CD4-positive, alpha-beta memory T cell (primary cell): ENCODE data around the gene DHRS13. TPM values are rescaled to one million over a fixed set of nuclear protein-coding genes. Genes with fewer than 3 reads are reported as not detected.
A peak's percentile ranks its signal among the peaks of the same experiment; 100 is the strongest.

Source experiments
- CTCF ChIA-PET: fragments of 350-600 bp; sonication (Branson Sonifier 250); formaldehyde crosslinking; loops from one replicate; lab custom pipeline; 2021; ENCODE audit warnings: inconsistent platforms; ENCODE audit not compliant: partially characterized antibody; lab: Charles Lee
- POLR2A ChIA-PET: fragments of 350-600 bp; sonication (Branson Sonifier 250); formaldehyde crosslinking; loops from one replicate; lab custom pipeline; 2021; ENCODE audit not compliant: partially characterized antibody; lab: Charles Lee
- DNase-seq, 5 donors: peaks; one replicate each; pipeline versions ENCODE4 v3.0.0 to v3.0.0-alpha.2; 2020 to 2022; ENCODE audit warnings: mixed read lengths in 1 of 5
- H3K27ac ChIP-seq: one replicate; pipeline ENCODE4 v1.7.0; 2013; ENCODE audit warnings: low read depth, low read length
- H3K27me3 ChIP-seq: 2 replicates; pipeline ENCODE4 v1.7.0; 2013; ENCODE audit warnings: mild to moderate bottlenecking, low read length, moderate library complexity; ENCODE audit not compliant: insufficient read depth
- H3K36me3 ChIP-seq: 2 replicates; pipeline ENCODE4 v1.7.0; 2013; ENCODE audit warnings: mild to moderate bottlenecking, low read length, moderate library complexity; ENCODE audit not compliant: insufficient read depth
- H3K4me1 ChIP-seq: 2 replicates; pipeline ENCODE4 v1.7.0; 2013; ENCODE audit warnings: mild to moderate bottlenecking, low read length, moderate library complexity; ENCODE audit not compliant: insufficient read depth
- H3K4me3 ChIP-seq, 2 donors: one replicate each; pipeline ENCODE4 v1.7.0; 2013; ENCODE audit warnings: low read length in 2 of 2, mild to moderate bottlenecking in 1 of 2
- H3K9me3 ChIP-seq, 2 donors: one replicate each; pipeline ENCODE4 v1.7.0; 2013; ENCODE audit warnings: low read length in 2 of 2, control low read depth in 1 of 2; ENCODE audit not compliant: control insufficient read depth in 1 of 2
- H3K27ac Mint-ChIP-seq, 7 donors: one replicate each; pipeline ENCODE4 v1.8.0; 2020 to 2021; ENCODE audit warnings: mixed read lengths in 7 of 7, mild to moderate bottlenecking in 6 of 7, inconsistent platforms in 3 of 7, moderate library complexity in 3 of 7
- H3K27me3 Mint-ChIP-seq, 2 donors: one replicate each; pipeline ENCODE4 v1.8.0; 2020 to 2021; ENCODE audit warnings: mixed read lengths in 2 of 2
- H3K36me3 Mint-ChIP-seq, 2 donors: one replicate each; pipeline ENCODE4 v1.8.0; 2020 to 2021; ENCODE audit warnings: mixed read lengths in 2 of 2, inconsistent platforms in 1 of 2, mild to moderate bottlenecking in 1 of 2
- H3K4me1 Mint-ChIP-seq, 4 donors: one replicate each; pipeline ENCODE4 v1.8.0; 2020 to 2021; ENCODE audit warnings: mixed read lengths in 4 of 4, mild to moderate bottlenecking in 1 of 4
- H3K4me3 Mint-ChIP-seq, 8 donors: one replicate each; pipeline ENCODE4 v1.8.0; 2020 to 2021; ENCODE audit warnings: mixed read lengths in 8 of 8, mild to moderate bottlenecking in 7 of 8, moderate library complexity in 6 of 8, inconsistent platforms in 3 of 8
- H3K9me3 Mint-ChIP-seq, 8 donors: one replicate each; pipeline ENCODE4 v1.8.0; 2020 to 2021; ENCODE audit warnings: mixed read lengths in 8 of 8, mild to moderate bottlenecking in 5 of 8, inconsistent platforms in 3 of 8, moderate library complexity in 1 of 8
- intact Hi-C: fragments of 100-400 bp; cut with micrococcal nuclease; formaldehyde crosslinking; loops from one replicate; pipeline ENCODE4 v1.15.1; 2023
- polyA plus RNA-seq, 2 donors: library from polyadenylated mRNA; unstranded; fragments of 300-500 nt; fragmentation: Illumina TruSeq; gene quantifications; one replicate each; pipeline ENCODE4 v1.2.3, GENCODE V29; 2021
- total RNA-seq, 2 experiments: library from RNA; stranded (reverse); gene quantifications; one replicate each; pipeline ENCODE4 v1.2.3, GENCODE V29; 2021

DHRS13 gene
- total and polyA plus RNA-seq, 4 experiments from 2014 or later: 15.1 to 49.6 (median 32.1) TPM

DNA sequence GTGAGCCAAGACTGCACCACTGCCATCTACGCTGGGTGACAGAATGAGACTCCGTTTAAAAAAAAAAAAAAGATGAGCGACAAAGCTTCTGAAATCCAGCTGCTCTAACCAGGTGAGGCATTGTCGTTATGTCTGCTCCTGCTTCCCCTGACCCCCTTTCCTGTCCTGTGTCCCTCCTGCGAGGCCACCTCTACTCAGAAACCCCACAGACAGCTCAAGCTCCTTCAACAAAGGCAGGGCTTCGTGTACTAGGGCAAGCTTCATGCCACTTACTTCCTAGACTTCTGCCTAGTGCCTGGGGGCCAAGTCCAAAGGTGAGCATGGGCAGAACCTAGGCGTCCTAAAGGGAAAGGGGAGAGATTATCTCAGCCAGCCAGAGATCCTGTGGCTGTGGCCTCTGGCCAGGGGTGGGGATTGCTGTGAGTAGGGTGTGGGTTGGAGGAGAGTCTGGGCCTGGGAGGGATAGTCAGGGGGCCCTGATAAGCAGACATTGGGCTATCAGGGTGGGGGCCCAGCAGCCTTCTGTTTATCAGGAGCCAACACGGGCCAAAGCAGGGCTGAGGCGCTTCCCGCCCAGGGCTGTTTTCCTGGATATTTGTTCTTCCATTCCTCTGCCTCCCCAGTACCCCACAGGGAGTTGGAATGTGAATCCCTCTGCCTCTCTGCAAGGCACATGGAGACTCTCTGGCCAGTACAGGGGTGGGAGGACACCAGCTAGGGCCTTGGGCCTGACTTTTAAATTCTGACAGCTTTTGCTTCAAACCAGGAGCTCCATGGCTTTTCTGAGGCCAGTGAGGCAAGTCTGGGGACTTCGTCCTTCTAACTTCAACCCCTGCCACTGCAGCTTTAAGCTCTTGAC, 37.7 kb downstream of the DHRS13 start:
- Mint-ChIP-seq H3K9me3 (no peaks in the 10 kb centered on the region), H3K4me3 (no peak overlapping the region), H3K4me1 (peaks cover 0 to 2% (median 0%) of the 10 kb centered on the region in 4 donors), H3K27ac (no peak overlapping the region), H3K36me3 (peaks cover 10 to 18% of the 10 kb centered on the region in 2 donors), H3K27me3 (no peaks in the 10 kb centered on the region)
- ChIA-PET POLR2A (interaction anchor here (0.9 kb wide), 1 partner anchor 27 kb away, joined by 3 read pairs; no protein-coding TSS in a partner anchor), CTCF (interaction anchor here (0.6 to 1.4 kb wide), 2 partner anchors 16 to 86 kb away, joined by 3 to 6 read pairs; no protein-coding TSS in a partner anchor)
- Histone ChIP-seq H3K4me1 (no peaks in the 10 kb centered on the region), H3K4me3 (no peak overlapping the region), H3K27me3 (no peaks in the 10 kb centered on the region), H3K27ac (no peak overlapping the region), H3K9me3 (no peaks in the 10 kb centered on the region), H3K36me3 (peaks cover 4% of the 10 kb centered on the region)
- no peak for DNase-seq
- intact Hi-C loops: no loop called here

DNA sequence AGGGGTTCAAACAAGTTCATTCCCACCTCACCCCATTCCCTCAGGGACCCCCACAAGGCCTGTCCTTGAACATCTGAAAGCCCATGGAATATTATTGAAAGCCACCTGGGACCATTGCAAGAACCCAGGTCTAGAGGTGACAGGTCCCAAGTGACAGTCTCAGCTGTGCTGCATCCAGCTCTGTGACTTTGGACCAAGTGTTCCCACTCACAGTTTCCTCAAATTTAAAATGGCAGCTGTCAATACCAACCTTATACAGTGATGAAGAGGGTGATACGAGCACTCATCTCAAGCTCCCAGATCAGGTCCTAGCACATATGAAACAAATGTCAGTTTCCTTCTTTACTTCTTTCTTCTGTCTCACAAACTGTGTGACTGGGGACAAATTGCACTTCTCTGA, 38.9 kb downstream of the DHRS13 start:
- Histone ChIP-seq H3K27ac (no peak overlapping the region), H3K36me3 (peaks cover 7% of the 10 kb centered on the region), H3K27me3 (no peaks in the 10 kb centered on the region), H3K9me3 (no peaks in the 10 kb centered on the region), H3K4me1 (no peaks in the 10 kb centered on the region), H3K4me3 (no peak overlapping the region)
- CTCF ChIA-PET: interaction anchor here (0.7 to 1.4 kb wide), 4 partner anchors 15 to 100 kb away, joined by 3 to 6 read pairs (median 4); no protein-coding TSS in a partner anchor
- intact Hi-C loops: no loop called here
- POLR2A ChIA-PET: no interaction called here
- H3K27ac Mint-ChIP-seq: peak overlapping the region in 1 of 7 donors; percentile 30
- no peaks in the 10 kb centered on the region for H3K27me3 Mint-ChIP-seq
- H3K4me1 Mint-ChIP-seq: peaks cover 0 to 2% (median 0%) of the 10 kb centered on the region in 4 donors
- H3K9me3 Mint-ChIP-seq: no peaks in the 10 kb centered on the region
- no peak for DNase-seq
- no peak overlapping the region for H3K4me3 Mint-ChIP-seq
- H3K36me3 Mint-ChIP-seq: peaks cover 15 to 25% of the 10 kb centered on the region in 2 donors

DNA sequence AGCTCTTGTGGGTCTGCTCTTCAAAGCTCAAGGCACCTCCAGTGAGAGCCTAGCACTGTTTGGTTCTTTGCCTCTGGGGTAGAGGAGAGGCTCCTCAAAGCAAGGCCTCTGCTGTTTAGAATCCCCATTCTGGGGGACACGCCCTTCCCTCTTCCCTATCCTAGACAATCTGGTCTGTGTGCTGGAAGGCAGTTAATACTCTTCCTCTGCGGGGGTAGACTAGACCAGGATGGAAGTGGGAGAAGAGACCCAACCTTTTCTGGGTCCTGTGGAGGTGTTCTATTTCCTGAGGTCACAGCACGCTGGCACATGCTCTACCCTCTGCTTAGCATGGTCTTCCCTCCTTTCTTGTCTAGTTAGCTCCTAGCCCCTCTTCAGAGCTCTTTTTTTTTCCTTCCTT, 40.3 kb downstream of the DHRS13 start:
- no peak for DNase-seq
- Histone ChIP-seq H3K36me3 (peaks cover 21% of the 10 kb centered on the region), H3K27me3 (no peaks in the 10 kb centered on the region), H3K9me3 (no peaks in the 10 kb centered on the region), H3K27ac (no peak overlapping the region), H3K4me1 (no peaks in the 10 kb centered on the region), H3K4me3 (no peak overlapping the region)
- POLR2A ChIA-PET: no interaction called here
- Mint-ChIP-seq H3K27me3 (no peaks in the 10 kb centered on the region), H3K27ac (peak overlapping the region in 3 of 7 donors; percentile 54 to 57 (median 56)), H3K36me3 (peaks cover 20 to 39% of the 10 kb centered on the region in 2 donors), H3K9me3 (no peaks in the 10 kb centered on the region), H3K4me1 (peaks cover 0 to 2% (median 0%) of the 10 kb centered on the region in 4 donors), H3K4me3 (no peak overlapping the region)
- intact Hi-C loops: no loop called here
- CTCF ChIA-PET: interaction anchor here (1.2 kb wide), 1 partner anchor 99 kb away, joined by 3 read pairs; no protein-coding TSS in a partner anchor

DNA sequence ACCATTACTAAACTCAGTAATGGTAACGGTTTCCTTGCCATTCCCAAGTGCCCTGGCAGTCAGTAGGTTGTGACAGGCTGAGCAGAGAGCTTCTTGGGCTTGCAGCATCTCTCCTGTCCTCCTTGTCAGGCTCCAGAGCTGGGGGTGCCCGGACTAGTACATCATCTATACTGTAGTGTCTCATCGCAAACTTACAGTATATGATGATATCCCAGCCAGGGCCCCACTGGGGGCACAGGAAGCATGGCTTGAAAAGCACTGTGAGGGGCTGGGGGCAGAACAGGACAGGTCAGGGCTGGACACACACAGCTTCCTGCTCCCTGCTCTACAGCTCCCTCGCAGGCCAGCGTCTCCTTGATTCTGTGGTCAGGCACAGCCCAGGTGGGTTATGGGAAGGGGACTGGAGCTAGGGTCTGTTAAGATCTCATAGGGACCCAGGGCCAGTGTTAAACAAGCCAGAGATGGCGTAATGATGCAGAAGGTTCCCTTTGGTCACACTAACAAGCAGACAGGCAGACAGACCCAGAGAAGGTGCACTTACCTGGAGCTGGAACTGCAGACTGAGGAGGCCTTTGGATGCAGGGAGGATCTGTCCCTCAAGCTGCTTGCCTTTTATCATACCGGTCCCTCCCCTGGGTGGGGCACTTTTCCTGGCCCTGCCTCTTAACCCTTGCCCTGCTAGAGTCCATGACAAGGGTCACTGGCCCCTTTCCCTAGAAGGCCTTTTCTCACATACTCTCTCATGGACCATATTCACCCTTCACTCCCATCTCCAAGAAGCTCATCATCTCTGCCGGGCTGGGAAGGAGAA, 41.3 kb downstream of the DHRS13 start:
- H3K9me3 ChIP-seq: no peaks in the 10 kb centered on the region
- peaks cover 21% of the 10 kb centered on the region for H3K36me3 ChIP-seq
- no peak overlapping the region for H3K27ac ChIP-seq
- ChIA-PET POLR2A (no interaction called here), CTCF (interaction anchor here (1.2 to 1.3 kb wide), 2 partner anchors 13 to 98 kb away, joined by 3 to 4 read pairs; no protein-coding TSS in a partner anchor)
- peaks cover 0 to 2% (median 0%) of the 10 kb centered on the region in 4 donors for H3K4me1 Mint-ChIP-seq
- no peaks in the 10 kb centered on the region for H3K4me1 ChIP-seq
- DNase-seq: no peak
- H3K27me3 Mint-ChIP-seq: no peaks in the 10 kb centered on the region
- intact Hi-C loops: no loop called here
- peak overlapping the region in 3 of 7 donors; percentile 0 to 87 (median 67) for H3K27ac Mint-ChIP-seq
- peaks cover 24 to 39% of the 10 kb centered on the region in 2 donors for H3K36me3 Mint-ChIP-seq
- H3K27me3 ChIP-seq: no peaks in the 10 kb centered on the region
- no peak overlapping the region for H3K4me3 Mint-ChIP-seq
- no peaks in the 10 kb centered on the region for H3K9me3 Mint-ChIP-seq
- no peak overlapping the region for H3K4me3 ChIP-seq

DNA sequence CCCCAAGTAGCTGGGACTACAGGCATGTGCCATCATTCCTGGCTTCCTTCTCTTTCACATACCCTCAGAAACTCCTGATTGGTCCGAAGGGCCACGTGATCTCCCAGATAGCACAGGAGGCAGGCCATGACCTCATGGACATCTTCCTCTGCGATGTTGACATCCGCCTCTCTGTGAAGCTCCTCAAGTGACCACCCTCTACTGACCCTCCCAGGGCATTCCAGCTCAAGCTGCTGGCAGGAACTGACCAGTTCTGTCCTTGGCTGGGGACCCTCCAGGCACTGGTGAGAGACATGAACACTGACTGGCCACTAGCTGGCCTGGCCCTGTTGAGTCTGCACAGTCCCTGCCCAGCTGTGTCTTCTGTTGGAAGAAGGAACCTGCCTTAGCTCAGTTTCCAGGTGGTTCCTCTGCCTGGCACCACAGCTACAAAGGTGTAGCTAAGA, 42.5 kb downstream of the DHRS13 start:
- intact Hi-C loops: no loop called here
- ChIA-PET CTCF (interaction anchor here (1.0 kb wide), 1 partner anchor 96 kb away, joined by 4 read pairs; no protein-coding TSS in a partner anchor), POLR2A (interaction anchor here (1.0 to 2.9 kb wide), 3 partner anchors 32 to 140 kb away, joined by 3 to 11 read pairs (median 5); partner anchors contain the start of genes FLOT2 and RPL23A)
- no peak overlapping the region for H3K27ac Mint-ChIP-seq
- H3K9me3 Mint-ChIP-seq: no peaks in the 10 kb centered on the region
- no peak overlapping the region for H3K27ac ChIP-seq
- H3K27me3 ChIP-seq: no peaks in the 10 kb centered on the region
- no peak overlapping the region for H3K4me3 ChIP-seq
- H3K4me3 Mint-ChIP-seq: no peak overlapping the region
- no peaks in the 10 kb centered on the region for H3K27me3 Mint-ChIP-seq
- H3K36me3 ChIP-seq: peaks cover 21% of the 10 kb centered on the region
- DNase-seq: no peak
- no peaks in the 10 kb centered on the region for H3K9me3 ChIP-seq
- H3K4me1 ChIP-seq: peaks cover 4% of the 10 kb centered on the region
- H3K4me1 Mint-ChIP-seq: peaks cover under 1 to 5% (median 3%) of the 10 kb centered on the region in 4 donors
- H3K36me3 Mint-ChIP-seq: peaks cover 24 to 40% of the 10 kb centered on the region in 2 donors

DNA sequence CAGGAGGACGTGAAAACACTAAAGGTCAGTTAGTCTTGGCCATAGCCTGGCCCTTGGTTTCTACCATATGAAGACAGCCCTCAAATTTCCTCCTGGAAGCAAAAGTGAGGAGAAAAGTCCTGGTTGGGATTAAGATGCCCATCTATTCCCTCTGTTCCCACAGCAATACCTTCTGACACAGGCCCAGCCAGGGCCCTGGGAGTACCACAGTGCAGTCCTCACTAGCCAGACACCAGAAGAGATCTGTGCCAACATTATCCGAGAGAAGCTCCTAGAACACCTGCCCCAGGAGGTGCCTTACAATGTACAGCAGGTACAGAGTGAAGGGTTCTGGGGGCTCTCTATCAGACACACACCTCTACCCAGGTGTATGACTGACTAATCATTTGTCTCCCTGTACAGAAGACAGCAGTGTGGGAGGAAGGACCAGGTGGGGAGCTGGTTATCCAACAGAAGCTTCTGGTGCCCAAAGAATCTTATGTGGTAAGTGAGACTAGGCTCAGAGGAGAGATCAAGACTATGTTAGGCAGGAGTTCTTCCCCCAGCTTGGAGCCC, 44.0 kb downstream of the DHRS13 start:
- no peak for DNase-seq
- no peak overlapping the region for H3K27ac Mint-ChIP-seq
- POLR2A ChIA-PET: interaction anchor here (2.9 kb wide), 1 partner anchor 39 kb away, joined by 11 read pairs; the partner anchor contains the start of gene FLOT2

More for the DNA sequence above, 44.0 kb downstream of the DHRS13 start:
- peaks cover 5 to 19% (median 12%) of the 10 kb centered on the region in 4 donors for H3K4me1 Mint-ChIP-seq
- peaks cover 24 to 45% of the 10 kb centered on the region in 2 donors for H3K36me3 Mint-ChIP-seq
- no peaks in the 10 kb centered on the region for H3K9me3 Mint-ChIP-seq
- Histone ChIP-seq H3K27ac (no peak overlapping the region), H3K36me3 (peaks cover 21% of the 10 kb centered on the region), H3K9me3 (no peaks in the 10 kb centered on the region), H3K4me3 (no peak overlapping the region), H3K4me1 (peaks cover 13% of the 10 kb centered on the region), H3K27me3 (no peaks in the 10 kb centered on the region)
- no peak overlapping the region for H3K4me3 Mint-ChIP-seq
- CTCF ChIA-PET: interaction anchor here (0.7 to 1.6 kb wide), 3 partner anchors 13 to 95 kb away, joined by 3 to 5 read pairs (median 3); no protein-coding TSS in a partner anchor
- intact Hi-C loops: no loop called here
- no peaks in the 10 kb centered on the region for H3K27me3 Mint-ChIP-seq
